Measurements from ENCODE around the gene TM9SF4.

TM9SF4 gene

GRCh38 chr20:32179515-32179914, 70.0 kb downstream of the TM9SF4 start:
- FAIRE-seq, result no peak
- TF ChIP-seq TAF1 (IDR thresholded peaks at IDR 0.05; ENCODE audit: low read depth, low read length) (no peak), PAX5 (IDR thresholded peaks at IDR 0.05; ENCODE audit: insufficient read depth, low read length, severe bottlenecking) (no peak), POLR2A (IDR thresholded peaks at IDR 0.05; ENCODE audit: low read depth, low read length) (no peak), POU2F2 (IDR thresholded peaks at IDR 0.05; ENCODE audit: low read depth, low read length) (no peak), POLR2AphosphoS5 (IDR thresholded peaks at IDR 0.05; ENCODE audit: low read depth, low read length) (no peak), SPI1 (IDR thresholded peaks at IDR 0.05; ENCODE audit: low read depth, low read length) (no peak)
- DNase-seq (ENCODE audit: insufficient read length, low spot score), result no peak

- FAIRE-seq, result no peak
- no peak for DNase-seq (ENCODE audit: insufficient read length, low spot score)
- TF ChIP-seq PAX5 (IDR thresholded peaks at IDR 0.05; ENCODE audit: insufficient read depth, low read length, severe bottlenecking) (no peak), TAF1 (IDR thresholded peaks at IDR 0.05; ENCODE audit: low read depth, low read length) (no peak), POLR2A (IDR thresholded peaks at IDR 0.05; ENCODE audit: low read depth, low read length) (no peak), SPI1 (IDR thresholded peaks at IDR 0.05; ENCODE audit: low read depth, low read length) (no peak), POLR2AphosphoS5 (IDR thresholded peaks at IDR 0.05; ENCODE audit: low read depth, low read length) (no peak), POU2F2 (IDR thresholded peaks at IDR 0.05; ENCODE audit: low read depth, low read length) (no peak)
Measured at GRCh38 chr20:32179934-32180333, 70.4 kb downstream of the TM9SF4 start.

GRCh38 chr20:32181606-32182005, 72.1 kb downstream of the TM9SF4 start:
- FAIRE-seq, result no peak
- TF ChIP-seq POLR2A (IDR thresholded peaks at IDR 0.05; ENCODE audit: low read depth, low read length) (no peak), POU2F2 (IDR thresholded peaks at IDR 0.05; ENCODE audit: low read depth, low read length) (no peak), TAF1 (IDR thresholded peaks at IDR 0.05; ENCODE audit: low read depth, low read length) (no peak), POLR2AphosphoS5 (IDR thresholded peaks at IDR 0.05; ENCODE audit: low read depth, low read length) (no peak), PAX5 (IDR thresholded peaks at IDR 0.05; ENCODE audit: insufficient read depth, low read length, severe bottlenecking) (no peak), SPI1 (IDR thresholded peaks at IDR 0.05; ENCODE audit: low read depth, low read length) (no peak)
- no peak for DNase-seq (ENCODE audit: insufficient read length, low spot score)

GRCh38 chr20:32183947-32184635, 74.6 kb downstream of the TM9SF4 start:
- no peak for TF ChIP-seq POLR2AphosphoS5 (IDR thresholded peaks at IDR 0.05; ENCODE audit: low read depth, low read length)
- no peak for TF ChIP-seq POLR2A (IDR thresholded peaks at IDR 0.05; ENCODE audit: low read depth, low read length)
- no peak for TF ChIP-seq SPI1 (IDR thresholded peaks at IDR 0.05; ENCODE audit: low read depth, low read length)
- no peak for TF ChIP-seq PAX5 (IDR thresholded peaks at IDR 0.05; ENCODE audit: insufficient read depth, low read length, severe bottlenecking)
- no peak for TF ChIP-seq TAF1 (IDR thresholded peaks at IDR 0.05; ENCODE audit: low read depth, low read length)
- no peak for TF ChIP-seq POU2F2 (IDR thresholded peaks at IDR 0.05; ENCODE audit: low read depth, low read length)
- DNase-seq (ENCODE audit: insufficient read length, low spot score) (no peak), FAIRE-seq (no peak)

- no peak for TF ChIP-seq POU2F2 (IDR thresholded peaks at IDR 0.05; ENCODE audit: low read depth, low read length)
- no peak for TF ChIP-seq POLR2AphosphoS5 (IDR thresholded peaks at IDR 0.05; ENCODE audit: low read depth, low read length)
- TF ChIP-seq PAX5 (IDR thresholded peaks at IDR 0.05; ENCODE audit: insufficient read depth, low read length, severe bottlenecking), result no peak
- TF ChIP-seq POLR2A (IDR thresholded peaks at IDR 0.05; ENCODE audit: low read depth, low read length), result no peak
- TF ChIP-seq TAF1 (IDR thresholded peaks at IDR 0.05; ENCODE audit: low read depth, low read length), result no peak
- TF ChIP-seq SPI1 (IDR thresholded peaks at IDR 0.05; ENCODE audit: low read depth, low read length), result no peak
- DNase-seq (ENCODE audit: insufficient read length, low spot score) (no peak), FAIRE-seq (no peak)
Measured at GRCh38 chr20:32184961-32185603, 75.6 kb downstream of the TM9SF4 start.

- no peak for TF ChIP-seq POU2F2 (IDR thresholded peaks at IDR 0.05; ENCODE audit: low read depth, low read length)
- TF ChIP-seq TAF1 (IDR thresholded peaks at IDR 0.05; ENCODE audit: low read depth, low read length), result no peak
- no peak for TF ChIP-seq SPI1 (IDR thresholded peaks at IDR 0.05; ENCODE audit: low read depth, low read length)
- TF ChIP-seq POLR2A (IDR thresholded peaks at IDR 0.05; ENCODE audit: low read depth, low read length), result no peak
- no peak for TF ChIP-seq PAX5 (IDR thresholded peaks at IDR 0.05; ENCODE audit: insufficient read depth, low read length, severe bottlenecking)
- TF ChIP-seq POLR2AphosphoS5 (IDR thresholded peaks at IDR 0.05; ENCODE audit: low read depth, low read length), result no peak
- FAIRE-seq (no peak), DNase-seq (ENCODE audit: insufficient read length, low spot score) (no peak)
Measured at GRCh38 chr20:32186506-32186905, 77.0 kb downstream of the TM9SF4 start.

- no peak for DNase-seq (ENCODE audit: insufficient read length, low spot score)
- FAIRE-seq, result no peak
- TF ChIP-seq POLR2AphosphoS5 (IDR thresholded peaks at IDR 0.05; ENCODE audit: low read depth, low read length) (no peak), TAF1 (IDR thresholded peaks at IDR 0.05; ENCODE audit: low read depth, low read length) (no peak), POU2F2 (IDR thresholded peaks at IDR 0.05; ENCODE audit: low read depth, low read length) (no peak), PAX5 (IDR thresholded peaks at IDR 0.05; ENCODE audit: insufficient read depth, low read length, severe bottlenecking) (no peak), POLR2A (IDR thresholded peaks at IDR 0.05; ENCODE audit: low read depth, low read length) (no peak), SPI1 (IDR thresholded peaks at IDR 0.05; ENCODE audit: low read depth, low read length) (no peak)
Measured at GRCh38 chr20:32188376-32189122, 79.0 kb downstream of the TM9SF4 start.

GRCh38 chr20:32189123-32189410, 79.6 kb downstream of the TM9SF4 start:
- no peak for DNase-seq (ENCODE audit: insufficient read length, low spot score)
- no peak for TF ChIP-seq POLR2AphosphoS5 (IDR thresholded peaks at IDR 0.05; ENCODE audit: low read depth, low read length)
- no peak for TF ChIP-seq POU2F2 (IDR thresholded peaks at IDR 0.05; ENCODE audit: low read depth, low read length)
- no peak for TF ChIP-seq PAX5 (IDR thresholded peaks at IDR 0.05; ENCODE audit: insufficient read depth, low read length, severe bottlenecking)
- TF ChIP-seq SPI1 (IDR thresholded peaks at IDR 0.05; ENCODE audit: low read depth, low read length), result no peak
- no peak for TF ChIP-seq TAF1 (IDR thresholded peaks at IDR 0.05; ENCODE audit: low read depth, low read length)
- no peak for TF ChIP-seq POLR2A (IDR thresholded peaks at IDR 0.05; ENCODE audit: low read depth, low read length)
- no peak for FAIRE-seq

Data from GM12891 (cell line).